A673 (cell line): ENCODE data around the gene SPRY1. TPM values are rescaled to one million over a fixed set of nuclear protein-coding genes. Genes with fewer than 3 reads are reported as not detected.

Experiments used
- BruUV-seq: library from RNA; stranded (reverse); fragments of 400-500 nt; replicated peaks from 2 replicates; lab custom pipeline; 2021; lab: Mats Ljungman, UMichigan
- CTCF ChIA-PET: fragments of 300-600 bp; sonication (Branson Sonifier 250); formaldehyde crosslinking; loops from one replicate; lab custom pipeline; 2022; ENCODE audit warnings: antibody characterized with exemption; lab: Charles Lee
- POLR2A ChIA-PET: fragments of 300-600 bp; sonication (Branson Sonifier 250); formaldehyde crosslinking; loops from one replicate; lab custom pipeline; 2022; ENCODE audit warnings: antibody characterized with exemption; ENCODE audit not compliant: low non-redundant PET; lab: Charles Lee
- DNase-seq: peaks from one replicate; pipeline ENCODE4 v3.0.0-alpha.2; 2015; ENCODE audit warnings: low spot score
- H3K27ac ChIP-seq: fragments of 200-600 bp; sonication (generic); 2 replicates; pipeline ENCODE4 v1.5.1; 2016; ENCODE audit warnings: mixed run types, low read depth, mild to moderate bottlenecking, mixed read lengths, antibody characterized with exemption, low read length; ENCODE audit not compliant: poor library complexity, severe bottlenecking
- H3K27me3 ChIP-seq: fragments of 200-600 bp; sonication (generic); replicated peaks from 2 replicates; pipeline ENCODE4 v1.6.1; 2017; ENCODE audit warnings: mixed run types, low read depth, mild to moderate bottlenecking, mixed read lengths, antibody characterized with exemption, low read length; ENCODE audit not compliant: insufficient read depth, poor library complexity
- H3K36me3 ChIP-seq: fragments of 200-600 bp; sonication (generic); 2 replicates; pipeline ENCODE4 v1.6.1; 2016; ENCODE audit warnings: mixed run types, mild to moderate bottlenecking, mixed read lengths, antibody characterized with exemption, low read length; ENCODE audit not compliant: insufficient read depth, poor library complexity, severe bottlenecking
- H3K4me1 ChIP-seq: fragments of 200-600 bp; sonication (generic); 2 replicates; pipeline ENCODE4 v1.6.1; 2017; ENCODE audit warnings: mixed run types, mild to moderate bottlenecking, mixed read lengths, antibody characterized with exemption, low read length; ENCODE audit not compliant: insufficient read depth, poor library complexity, severe bottlenecking
- H3K4me3 ChIP-seq: fragments of 200-600 bp; sonication (generic); 2 replicates; pipeline ENCODE4 v1.5.1; 2016; ENCODE audit warnings: low read depth, mixed run types, mild to moderate bottlenecking, mixed read lengths, low read length; ENCODE audit not compliant: poor library complexity, severe bottlenecking
- H3K9me3 ChIP-seq: fragments of 200-600 bp; sonication (generic); 2 replicates; pipeline ENCODE4 v1.6.1; 2016; ENCODE audit warnings: mixed run types, low read depth, mild to moderate bottlenecking, mixed read lengths, antibody characterized with exemption, low read length; ENCODE audit not compliant: poor library complexity, severe bottlenecking
- EZH2 ChIP-seq: fragments of 200-600 bp; sonication (generic); IDR thresholded peaks from 2 replicates; pipeline ENCODE4 v1.6.1; 2017; ENCODE audit warnings: borderline replicate concordance, low read depth, mild to moderate bottlenecking, mixed read lengths, antibody characterized with exemption, low read length; ENCODE audit not compliant: poor library complexity, severe bottlenecking
- intact Hi-C: fragments of 100-400 bp; cut with micrococcal nuclease; formaldehyde crosslinking; loops from one replicate; pipeline ENCODE4 v1.10.0; 2022; ENCODE audit not compliant: unreplicated experiment
- total RNA-seq: library from RNA; stranded (reverse); gene quantifications from 2 replicates; pipeline ENCODE4 v1.2.3, GENCODE V29; 2021
- TF ChIP-seq, protein P1 (sequence below): fragments of 300-800, 200-600 bp; sonication (generic); conservative IDR thresholded peaks from 2 replicates; pipeline ENCODE4 v1.5.1; 2017; ENCODE audit warnings: low read depth, mild to moderate bottlenecking, antibody characterized with exemption, low read length, moderate library complexity, mixed read lengths

The SPRY1 gene
- total RNA-seq, 1 experiment from 2014 or later = 6.0 TPM

DNA sequence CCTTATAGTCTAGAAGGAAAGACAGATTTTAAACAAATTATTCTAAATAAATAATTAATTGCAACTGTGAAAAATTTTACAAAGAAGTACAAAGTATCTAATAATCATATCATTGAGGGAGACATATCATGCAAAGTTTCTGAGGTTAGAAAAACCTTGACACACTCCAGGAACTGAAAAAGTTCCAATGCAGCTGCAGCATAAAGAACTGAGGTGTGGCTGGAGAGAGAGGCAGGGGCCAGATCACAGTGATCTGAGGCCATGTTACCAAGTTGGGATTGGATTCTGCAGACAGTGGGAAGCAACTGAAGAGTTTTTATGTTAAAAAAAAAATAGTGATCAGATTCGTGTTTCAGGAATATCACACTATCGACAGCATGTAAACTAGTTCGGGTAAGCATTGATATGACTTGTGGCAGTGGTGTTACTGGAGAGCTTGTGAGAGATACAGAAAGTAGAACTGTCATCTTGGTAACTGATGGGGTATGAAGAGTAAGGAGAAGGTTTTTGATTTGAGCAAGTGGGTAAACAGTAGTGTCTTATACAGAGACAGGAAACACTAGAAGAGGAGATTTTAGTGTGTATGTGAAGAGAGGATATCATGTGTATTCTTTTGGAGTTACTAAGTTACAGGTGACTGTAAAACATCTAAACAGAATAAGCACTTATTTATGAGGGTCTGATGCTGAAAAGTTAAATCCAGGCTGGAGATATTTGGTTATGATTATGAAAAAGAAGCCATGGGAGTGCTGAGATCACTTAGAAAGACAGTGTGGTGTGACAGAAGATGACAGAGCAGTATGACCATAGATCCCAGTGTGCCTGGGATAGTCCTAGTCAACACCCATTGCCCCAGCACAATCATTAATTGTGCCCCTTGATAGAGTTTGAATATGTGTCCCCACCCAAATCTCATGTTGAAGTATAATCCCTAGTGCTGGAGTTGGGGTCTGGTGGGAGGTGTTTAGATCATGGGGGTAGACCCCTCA lies 15.6 kb upstream of the SPRY1 start:
- no peak for TF ChIP-seq EZH2
- TF ChIP-seq, protein P1, sequence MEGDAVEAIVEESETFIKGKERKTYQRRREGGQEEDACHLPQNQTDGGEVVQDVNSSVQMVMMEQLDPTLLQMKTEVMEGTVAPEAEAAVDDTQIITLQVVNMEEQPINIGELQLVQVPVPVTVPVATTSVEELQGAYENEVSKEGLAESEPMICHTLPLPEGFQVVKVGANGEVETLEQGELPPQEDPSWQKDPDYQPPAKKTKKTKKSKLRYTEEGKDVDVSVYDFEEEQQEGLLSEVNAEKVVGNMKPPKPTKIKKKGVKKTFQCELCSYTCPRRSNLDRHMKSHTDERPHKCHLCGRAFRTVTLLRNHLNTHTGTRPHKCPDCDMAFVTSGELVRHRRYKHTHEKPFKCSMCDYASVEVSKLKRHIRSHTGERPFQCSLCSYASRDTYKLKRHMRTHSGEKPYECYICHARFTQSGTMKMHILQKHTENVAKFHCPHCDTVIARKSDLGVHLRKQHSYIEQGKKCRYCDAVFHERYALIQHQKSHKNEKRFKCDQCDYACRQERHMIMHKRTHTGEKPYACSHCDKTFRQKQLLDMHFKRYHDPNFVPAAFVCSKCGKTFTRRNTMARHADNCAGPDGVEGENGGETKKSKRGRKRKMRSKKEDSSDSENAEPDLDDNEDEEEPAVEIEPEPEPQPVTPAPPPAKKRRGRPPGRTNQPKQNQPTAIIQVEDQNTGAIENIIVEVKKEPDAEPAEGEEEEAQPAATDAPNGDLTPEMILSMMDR = no peak
- no TSS peak for BruUV-seq
- CTCF ChIA-PET = no interaction called here
- Histone ChIP-seq H3K27me3 (no peaks in the 10 kb centered on the region), H3K27ac (no peak overlapping the region), H3K4me3 (no peak overlapping the region), H3K9me3 (no peaks in the 10 kb centered on the region), H3K36me3 (no peaks in the 10 kb centered on the region), H3K4me1 (peaks cover 8% of the 10 kb centered on the region)
- intact Hi-C loops = no loop called here
- no peak for DNase-seq
- POLR2A ChIA-PET = no interaction called here

DNA sequence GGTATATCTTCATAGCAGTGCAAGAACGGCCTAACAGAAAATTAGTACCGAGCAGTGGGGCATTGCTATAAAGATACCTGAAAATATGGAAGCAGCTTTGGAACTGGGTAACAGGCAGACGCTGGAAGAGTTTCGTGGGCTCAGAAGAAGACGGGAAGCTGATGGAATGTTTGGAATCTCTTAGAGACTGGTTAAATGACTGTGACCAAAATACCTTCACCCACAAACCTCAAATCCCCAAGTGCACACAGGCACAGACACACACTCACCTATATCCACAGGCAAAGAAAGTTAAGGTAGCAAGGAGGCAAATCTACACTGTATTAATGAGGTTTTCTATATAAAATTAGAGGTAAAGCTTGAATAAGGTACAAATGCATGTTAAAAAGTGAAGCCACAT lies 14.6 kb upstream of the SPRY1 start:
- Histone ChIP-seq H3K9me3 (no peaks in the 10 kb centered on the region), H3K4me3 (no peak overlapping the region), H3K27ac (no peak overlapping the region), H3K36me3 (no peaks in the 10 kb centered on the region), H3K4me1 (peaks cover 8% of the 10 kb centered on the region), H3K27me3 (no peaks in the 10 kb centered on the region)
- POLR2A ChIA-PET = no interaction called here
- CTCF ChIA-PET = no interaction called here
- DNase-seq = no peak
- intact Hi-C loops = no loop called here
- BruUV-seq = no TSS peak
- TF ChIP-seq, protein P1 = no peak
- no peak for TF ChIP-seq EZH2

DNA sequence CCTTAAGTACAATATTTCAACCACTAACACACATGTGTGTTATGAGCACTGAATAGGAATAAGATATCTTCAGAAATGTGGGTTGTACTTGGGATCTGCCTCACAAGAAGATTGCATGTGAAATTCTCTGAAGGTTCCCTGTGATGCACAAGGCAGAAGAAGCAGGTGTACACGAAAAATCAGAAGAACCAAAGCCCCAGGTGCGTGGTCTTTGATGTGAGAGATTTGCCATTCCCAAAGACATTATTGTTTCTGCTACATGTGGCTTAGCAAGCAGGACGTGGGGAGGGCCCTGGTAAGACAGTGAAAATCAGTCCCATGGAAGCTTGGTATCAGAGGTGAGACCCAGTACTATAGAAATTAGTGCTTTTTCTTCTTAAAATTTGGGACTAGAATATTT lies 13.0 kb upstream of the SPRY1 start:
- TF ChIP-seq EZH2 = no peak
- TF ChIP-seq, protein P1 = no peak
- CTCF ChIA-PET = no interaction called here
- Histone ChIP-seq H3K9me3 (no peaks in the 10 kb centered on the region), H3K27me3 (no peaks in the 10 kb centered on the region), H3K4me1 (peaks cover 8% of the 10 kb centered on the region), H3K36me3 (no peaks in the 10 kb centered on the region), H3K27ac (no peak overlapping the region), H3K4me3 (no peak overlapping the region)
- POLR2A ChIA-PET = no interaction called here
- intact Hi-C loops = no loop called here
- no peak for DNase-seq
- BruUV-seq = no TSS peak
